Activated CD4-positive, CD25-positive, alpha-beta regulatory T cell (primary cell): ENCODE data around the gene ACHE.

Experiments used
- DNase-seq, 4 experiments: peaks; one replicate each; lab custom pipeline; 2025; lab: John Stamatoyannopoulos, UW

Gene ACHE

GRCh38 chr7:100884736-100885439 lies 10.8 kb downstream of the ACHE start:
- no peak for DNase-seq

- no peak for DNase-seq
Observed at GRCh38 chr7:100882785-100883526, 12.7 kb downstream of the ACHE start.

GRCh38 chr7:100882201-100882600 lies 13.5 kb downstream of the ACHE start:
- no peak for DNase-seq

GRCh38 chr7:100881136-100881535 lies 14.6 kb downstream of the ACHE start:
- DNase-seq = no peak

- DNase-seq = no peak
Observed at GRCh38 chr7:100880645-100881044, 15.0 kb downstream of the ACHE start.

GRCh38 chr7:100879685-100880261 lies 15.9 kb downstream of the ACHE start:
- no peak for DNase-seq

- DNase-seq = no peak
Observed at GRCh38 chr7:100878685-100879084, 17.0 kb downstream of the ACHE start.

- no peak for DNase-seq
Observed at GRCh38 chr7:100878013-100878412, 17.7 kb downstream of the ACHE start.

GRCh38 chr7:100875356-100875751 lies 20.3 kb downstream of the ACHE start:
- DNase-seq = no peak

GRCh38 chr7:100874577-100875355 lies 20.9 kb downstream of the ACHE start, which contains the start of gene SRRT:
SRRT (plus strand) TSS chr7:100875103; CDS start chr7:100875591, 488 bp downstream.
- peak; percentile 94 to 98 (median 96) for DNase-seq

- DNase-seq = no peak
Observed at GRCh38 chr7:100874300-100874576, 21.4 kb downstream of the ACHE start.

- no peak for DNase-seq
Observed at GRCh38 chr7:100873599-100874299, 21.9 kb downstream of the ACHE start.

- DNase-seq = no peak
Observed at GRCh38 chr7:100867776-100868485, 27.8 kb downstream of the ACHE start.

- peak in 1 of 4 experiments; percentile 23 for DNase-seq
Observed at GRCh38 chr7:100867040-100867775, 28.5 kb downstream of the ACHE start, which contains the start of gene TRIP6. TRIP6 (plus strand) TSS chr7:100867387; CDS start chr7:100867498, 111 bp downstream.

- DNase-seq = no peak
Observed at GRCh38 chr7:100866729-100867039, 29.0 kb downstream of the ACHE start.

GRCh38 chr7:100865938-100866728 lies 29.6 kb downstream of the ACHE start:
- DNase-seq = no peak

GRCh38 chr7:100865372-100865911 lies 30.2 kb downstream of the ACHE start:
- no peak for DNase-seq

- no peak for DNase-seq
Observed at GRCh38 chr7:100864263-100864845, 31.3 kb downstream of the ACHE start.

GRCh38 chr7:100863406-100863950 lies 32.2 kb downstream of the ACHE start:
- DNase-seq = no peak
